Transverse colon (tissue), 3 donors: ENCODE data around the gene PLGLB1.
"Not testable (repeated sequence)": the region's sequence is repeated elsewhere in the genome, so short reads cannot be mapped to it uniquely, and the experiment has no call there.

ENCODE experiments used
- POLR2A ChIP-seq: fragments of 450-650 bp; IDR thresholded peaks from one replicate; pipeline ENCODE4 v1.6.1; 2016; ENCODE audit warnings: antibody characterized with exemption, mild to moderate bottlenecking, moderate library complexity
- POLR2AphosphoS5 ChIP-seq, 3 donors: sonication (generic); formaldehyde crosslinking; IDR thresholded peaks; one replicate each; pipeline ENCODE4 v1.6.1; 2016; ENCODE audit warnings: antibody characterized with exemption in 3 of 3

DNA sequence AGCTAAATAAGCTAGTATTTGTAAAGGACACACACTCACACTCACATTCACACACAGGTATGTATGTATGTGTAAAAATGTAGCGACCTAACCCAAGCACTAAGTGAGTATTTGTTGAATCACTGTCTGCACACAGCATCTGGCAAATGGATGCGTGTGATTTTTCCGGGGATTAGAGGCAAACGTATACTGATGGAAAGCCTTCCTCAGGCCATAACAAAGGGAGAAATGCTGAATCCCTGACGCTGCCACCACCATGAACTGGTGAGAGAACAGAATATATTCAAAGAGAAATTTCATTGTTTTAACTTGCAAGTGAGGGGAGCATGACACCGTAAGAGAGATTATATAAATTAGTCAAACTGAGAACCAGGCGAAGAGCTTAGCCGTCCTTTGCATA lies 601 bp downstream of the PLGLB1 start:
- not testable (repeated sequence) for TF ChIP-seq POLR2A; POLR2AphosphoS5 (IDR thresholded peaks at IDR 0.05)
